Measurements from ENCODE around the gene TRAM2. TPM values are rescaled to one million over a fixed set of nuclear protein-coding genes. Genes with fewer than 3 reads are reported as not detected.
A peak's percentile ranks its signal among the peaks of the same experiment; 100 is the strongest.

TRAM2 gene
- total and polyA plus RNA-seq, 9 of the 15 experiments (the other 6 are each of a cell fraction or from before 2014, with no cell fraction given): 2.6 to 13.3 (median 8.9) TPM

DNA sequence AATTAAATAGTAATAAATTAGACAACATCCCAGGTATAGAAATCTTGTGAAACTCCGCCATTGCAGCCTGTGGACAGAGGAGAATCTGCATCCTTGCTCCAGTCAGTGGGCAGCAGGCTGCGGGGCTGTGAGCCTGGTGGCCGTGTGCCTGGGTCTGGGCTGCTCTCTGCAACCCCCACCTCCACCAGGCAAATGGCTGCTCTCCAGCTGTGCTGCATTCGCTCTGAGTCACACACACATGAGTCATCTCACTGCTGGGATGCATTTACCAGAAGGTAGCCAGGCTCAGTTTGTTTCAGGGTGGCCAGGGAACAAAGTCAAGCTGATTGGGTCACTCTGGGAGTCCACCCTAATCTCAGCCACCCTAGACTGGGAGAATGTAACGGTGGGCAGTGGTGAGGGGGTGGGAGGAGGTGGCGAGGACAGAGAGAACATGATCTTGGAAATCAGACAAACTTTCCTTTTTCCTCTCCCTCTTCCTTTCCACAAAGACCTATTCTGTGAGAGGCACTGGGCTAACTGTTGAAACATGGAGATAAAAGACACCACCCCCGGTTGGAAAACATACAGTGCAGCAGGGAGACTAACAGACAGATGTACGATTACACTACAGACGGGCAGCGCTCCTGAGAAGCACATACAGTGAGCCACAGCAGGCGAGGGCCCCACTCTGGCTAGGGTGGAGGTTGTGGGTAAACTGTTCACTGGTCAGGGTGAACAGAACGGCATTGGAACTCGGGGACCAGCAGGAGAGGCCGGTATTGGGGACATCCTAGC, 59.2 kb downstream of the TRAM2 start (continued):
- TF ChIP-seq MGA (IDR thresholded peaks at IDR 0.05) (0 out of 2 replicates have a peak, but pooled peaks have one; percentile 10), HEY1 (CRISPR knock-in tag; IDR thresholded peaks at IDR 0.05; ENCODE audit: borderline replicate concordance) (no peak), RCOR1 (IDR thresholded peaks at IDR 0.05; ENCODE audit: borderline replicate concordance in 1 of 2, low read depth in 2 of 2, low read length in 2 of 2) (peak in 1 of 2 experiments; percentile 56; a peak in 2 of 4 replicates), RNF2 (IDR thresholded peaks at IDR 0.05) (peak; percentile 67; the same call in 1 of the 2 replicates)
- TF ChIP-seq, protein P1, sequence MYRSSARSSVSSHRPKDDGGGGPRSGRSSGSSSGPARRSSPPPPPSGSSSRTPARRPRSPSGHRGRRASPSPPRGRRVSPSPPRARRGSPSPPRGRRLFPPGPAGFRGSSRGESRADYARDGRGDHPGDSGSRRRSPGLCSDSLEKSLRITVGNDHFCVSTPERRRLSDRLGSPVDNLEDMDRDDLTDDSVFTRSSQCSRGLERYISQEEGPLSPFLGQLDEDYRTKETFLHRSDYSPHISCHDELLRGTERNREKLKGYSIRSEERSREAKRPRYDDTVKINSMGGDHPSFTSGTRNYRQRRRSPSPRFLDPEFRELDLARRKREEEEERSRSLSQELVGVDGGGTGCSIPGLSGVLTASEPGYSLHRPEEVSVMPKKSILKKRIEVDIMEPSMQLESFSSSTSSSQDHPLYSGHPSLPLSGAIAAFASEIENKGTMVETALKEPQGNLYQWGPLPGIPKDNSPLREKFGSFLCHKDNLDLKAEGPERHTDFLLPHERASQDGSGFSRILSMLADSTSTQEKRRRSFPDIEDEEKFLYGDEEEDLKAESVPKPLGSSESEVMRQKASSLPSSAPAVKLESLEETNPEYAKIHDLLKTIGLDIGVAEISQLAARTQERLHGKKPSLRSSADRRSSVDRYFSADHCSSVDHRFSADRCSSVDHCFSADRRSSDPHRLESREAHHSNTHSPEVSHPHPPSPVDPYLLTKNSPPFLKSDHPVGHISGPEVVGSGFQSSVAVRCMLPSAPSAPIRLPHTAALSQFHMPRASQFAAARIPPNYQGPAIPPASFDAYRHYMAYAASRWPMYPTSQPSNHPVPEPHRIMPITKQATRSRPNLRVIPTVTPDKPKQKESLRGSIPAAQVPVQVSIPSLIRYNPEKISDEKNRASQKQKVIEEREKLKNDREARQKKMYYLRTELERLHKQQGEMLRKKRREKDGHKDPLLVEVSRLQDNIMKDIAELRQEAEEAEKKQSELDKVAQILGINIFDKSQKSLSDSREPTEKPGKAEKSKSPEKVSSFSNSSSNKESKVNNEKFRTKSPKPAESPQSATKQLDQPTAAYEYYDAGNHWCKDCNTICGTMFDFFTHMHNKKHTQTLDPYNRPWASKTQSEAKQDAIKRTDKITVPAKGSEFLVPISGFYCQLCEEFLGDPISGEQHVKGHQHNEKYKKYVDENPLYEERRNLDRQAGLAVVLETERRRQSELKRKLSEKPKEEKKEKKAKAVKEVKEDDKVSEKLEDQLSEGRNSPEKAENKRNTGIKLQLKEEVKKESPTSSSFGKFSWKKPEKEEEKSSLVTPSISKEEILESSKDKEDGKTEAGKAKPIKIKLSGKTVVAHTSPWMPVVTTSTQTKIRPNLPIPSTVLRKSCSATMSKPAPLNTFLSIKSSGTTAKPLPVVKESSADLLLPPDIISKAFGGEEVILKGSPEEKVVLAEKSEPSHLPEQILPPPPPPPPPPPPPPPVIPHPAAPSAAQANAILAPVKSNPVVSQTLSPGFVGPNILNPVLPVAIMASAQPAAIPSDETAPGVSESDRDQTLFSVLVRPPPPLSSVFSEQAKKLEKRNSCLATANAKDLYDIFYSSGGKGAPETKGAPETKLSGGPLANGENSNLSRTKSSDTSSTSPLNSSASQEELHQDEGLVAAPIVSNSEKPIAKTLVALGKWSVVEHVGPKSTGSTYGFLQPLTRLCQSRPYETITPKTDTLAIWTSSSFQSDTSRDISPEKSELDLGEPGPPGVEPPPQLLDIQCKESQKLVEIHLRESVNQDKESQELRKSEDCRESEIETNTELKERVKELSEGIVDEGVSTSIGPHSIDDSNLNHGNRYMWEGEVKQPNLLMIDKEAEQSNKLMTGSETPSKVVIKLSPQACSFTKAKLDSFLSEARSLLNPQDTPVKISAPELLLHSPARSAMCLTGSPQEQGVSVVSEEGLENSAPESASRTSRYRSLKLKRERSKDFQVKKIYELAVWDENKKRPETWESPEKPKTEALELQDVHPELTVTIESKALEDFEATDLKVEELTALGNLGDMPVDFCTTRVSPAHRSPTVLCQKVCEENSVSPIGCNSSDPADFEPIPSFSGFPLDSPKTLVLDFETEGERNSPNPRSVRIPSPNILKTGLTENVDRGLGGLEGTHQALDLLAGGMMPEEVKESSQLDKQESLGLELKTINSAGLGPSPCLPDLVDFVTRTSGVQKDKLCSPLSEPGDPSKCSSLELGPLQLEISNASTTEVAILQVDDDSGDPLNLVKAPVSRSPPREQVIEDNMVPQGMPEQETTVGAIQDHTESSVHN (IDR thresholded peaks at IDR 0.05; ENCODE audit: borderline replicate concordance in 1 of 2, low read depth in 1 of 2): peak in 1 of 2 experiments; percentile 89; a peak in 2 of 4 replicates
